T-helper 2 cell treated with Interferon-gamma antibody and Interleukin-4, amounts not matched to agents 100 ng/mL and 5 ng/mL, for 36 hours (primary cell): ENCODE results near the gene SPATA20. TPM values are rescaled to one million over a fixed set of nuclear protein-coding genes. Genes with fewer than 3 reads are reported as not detected.

ENCODE experiments used
- intact Hi-C: fragments of 100-400 bp; cut with micrococcal nuclease; formaldehyde crosslinking; loops from one replicate; pipeline ENCODE4 v1.15.1; 2023
- total RNA-seq: library from RNA; stranded (reverse); gene quantifications from 2 replicates; pipeline ENCODE4 v1.2.3, GENCODE V29; 2022

Gene SPATA20
- total RNA-seq, 1 donor from 2014 or later = 13.5 TPM

- intact Hi-C loops = loop anchor here (5.0 kb wide), 1 partner anchor 140 kb away; no protein-coding TSS in a partner anchor
Measured at GRCh38 chr17:50556803-50557202, 9.8 kb downstream of the SPATA20 start.

- intact Hi-C loops = loop anchor here (5.0 kb wide), 1 partner anchor 140 kb away; no protein-coding TSS in a partner anchor
Measured at GRCh38 chr17:50557630-50558029, 10.7 kb downstream of the SPATA20 start.

- intact Hi-C loops = loop anchor here (5.0 kb wide), 1 partner anchor 139 kb away; no protein-coding TSS in a partner anchor
Measured at GRCh38 chr17:50558091-50558490, 11.1 kb downstream of the SPATA20 start.

DNA sequence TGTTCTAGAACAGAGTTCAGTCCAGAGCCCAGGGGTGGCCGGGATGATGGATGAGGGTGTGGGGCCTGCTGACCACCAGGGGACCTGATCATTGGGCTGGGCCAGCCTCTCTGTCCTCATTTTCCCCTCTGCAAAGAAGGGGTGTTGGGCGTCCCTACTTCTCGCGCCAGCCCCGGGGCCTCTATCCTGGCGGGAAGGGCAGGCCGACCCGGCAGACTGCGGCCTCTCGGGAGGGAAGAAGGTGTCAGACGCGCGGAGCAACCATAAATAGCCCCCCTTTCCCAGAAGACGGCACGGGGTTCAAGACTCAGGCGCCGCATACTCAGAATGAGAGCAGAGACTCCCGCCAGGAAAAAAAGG is 11.6 kb downstream of the SPATA20 start:
- intact Hi-C loops = loop anchor here (5.0 kb wide), 1 partner anchor 139 kb away; no protein-coding TSS in a partner anchor

DNA sequence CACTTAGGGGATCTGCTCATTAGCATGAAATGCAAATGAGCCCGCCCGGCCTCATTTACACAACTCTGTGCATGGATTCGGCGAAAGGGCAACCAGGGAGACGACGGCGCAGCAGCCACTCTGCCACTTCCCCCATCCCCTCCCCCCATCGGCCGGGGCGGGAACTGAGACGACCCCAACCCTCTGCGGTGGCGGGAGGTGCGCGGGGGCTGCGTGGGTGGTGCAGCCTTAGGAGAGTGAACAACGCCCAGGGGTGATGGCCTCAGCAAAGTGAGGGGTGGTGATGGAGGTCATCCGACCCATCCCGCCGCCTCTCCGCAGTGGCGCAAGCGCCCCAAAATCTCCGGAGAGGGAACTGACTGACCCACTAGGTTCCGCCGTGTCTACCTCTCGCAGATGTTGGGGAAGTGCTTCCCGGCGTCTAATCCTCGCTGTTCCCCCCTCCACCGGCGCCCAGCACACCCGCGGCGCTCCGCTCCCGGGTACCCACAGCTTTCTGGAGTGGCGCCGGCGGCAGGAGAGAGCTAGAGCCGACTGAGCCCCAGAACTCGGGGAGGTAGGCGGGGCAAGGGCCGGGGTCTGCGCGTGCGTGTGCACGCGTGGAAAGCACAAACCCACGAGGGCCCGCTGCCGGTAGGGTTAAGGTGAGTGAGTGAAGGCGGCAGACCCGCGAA is 12.1 kb downstream of the SPATA20 start:
- intact Hi-C loops = loop anchor here (5.0 kb wide), 1 partner anchor 138 kb away; no protein-coding TSS in a partner anchor

- intact Hi-C loops = loop anchor here (2.0 to 5.0 kb wide), 2 partner anchors 13 to 138 kb away; partner anchors contain the start of gene SPATA20
Measured at GRCh38 chr17:50559674-50560184, 12.8 kb downstream of the SPATA20 start.

GRCh38 chr17:50560185-50560824 is 13.3 kb downstream of the SPATA20 start, which contains the start of gene CACNA1G:
CACNA1G (plus strand) TSS chr17:50560715; CDS start chr17:50561460, 745 bp downstream.
- intact Hi-C loops = loop anchor here (2.0 kb wide), 1 partner anchor 14 kb away; the partner anchor contains the start of gene SPATA20

GRCh38 chr17:50560931-50561745 is 14.2 kb downstream of the SPATA20 start:
- intact Hi-C loops = loop anchor here (2.0 kb wide), 1 partner anchor 14 kb away; the partner anchor contains the start of gene SPATA20

- intact Hi-C loops = loop anchor here (2.0 kb wide), 1 partner anchor 15 kb away; the partner anchor contains the start of gene SPATA20
Measured at GRCh38 chr17:50561746-50562141, 14.8 kb downstream of the SPATA20 start.

DNA sequence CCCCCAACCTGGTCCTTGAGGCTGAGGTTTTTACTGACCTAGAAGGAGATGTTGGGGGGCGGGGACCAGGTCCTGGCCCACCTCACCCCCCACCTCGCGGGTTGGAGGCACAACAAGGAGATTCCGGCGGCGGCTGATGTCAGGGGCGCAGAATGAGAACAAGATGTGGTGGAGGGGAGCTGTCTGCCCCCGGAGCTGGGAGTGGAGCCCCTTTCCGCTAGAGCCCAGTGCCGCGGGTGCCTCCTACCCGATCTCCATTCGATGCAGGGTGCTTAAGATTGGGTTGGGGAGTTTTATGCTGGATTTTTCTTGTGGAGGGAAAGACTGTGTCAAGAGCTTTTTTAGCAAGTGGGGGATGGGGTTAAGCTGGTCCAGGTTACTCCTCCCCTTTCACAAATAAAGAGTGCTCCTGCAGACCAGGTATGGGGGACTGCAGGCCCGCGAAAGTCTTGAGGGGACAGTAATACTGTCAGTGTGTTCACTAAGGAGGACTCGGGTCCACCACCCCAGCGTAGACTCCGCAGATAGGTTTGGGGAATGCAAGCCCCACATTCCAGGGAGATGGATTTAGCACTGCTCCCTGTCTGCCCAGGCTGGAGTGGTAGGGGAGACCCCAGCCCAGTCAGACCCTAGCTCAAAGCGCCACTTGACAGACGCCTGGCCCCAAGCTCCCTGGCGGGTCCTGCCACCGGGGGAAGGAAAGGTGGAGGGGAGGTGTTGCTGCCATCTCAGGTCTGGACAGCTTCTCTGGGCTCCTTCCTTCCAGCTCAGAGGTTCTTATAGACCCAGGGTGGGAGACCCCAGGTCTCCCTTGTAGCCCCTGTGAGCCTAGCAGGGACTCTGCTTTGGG is 15.5 kb downstream of the SPATA20 start:
- intact Hi-C loops = no loop called here

DNA sequence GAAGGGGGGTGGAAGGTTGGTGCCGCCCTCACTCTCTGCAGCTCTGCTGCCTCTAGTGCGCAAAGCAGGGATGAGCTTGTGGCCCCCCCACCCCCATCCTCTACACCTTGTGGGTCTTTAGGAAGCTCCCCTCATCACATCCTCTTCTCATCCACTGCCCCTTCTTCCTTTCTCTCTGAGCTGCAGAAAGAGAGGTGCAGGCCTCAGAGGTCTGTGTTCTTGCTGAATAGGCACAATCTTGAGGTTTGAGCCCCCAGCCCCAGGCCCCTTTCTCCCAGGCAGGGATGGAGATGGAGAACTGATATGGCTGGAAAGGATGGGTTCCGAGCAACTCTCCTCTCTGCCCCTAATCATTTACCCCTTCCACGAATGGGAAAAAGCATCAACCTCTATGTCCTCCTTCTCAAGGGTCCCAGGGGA is 16.1 kb downstream of the SPATA20 start:
- intact Hi-C loops = no loop called here

DNA sequence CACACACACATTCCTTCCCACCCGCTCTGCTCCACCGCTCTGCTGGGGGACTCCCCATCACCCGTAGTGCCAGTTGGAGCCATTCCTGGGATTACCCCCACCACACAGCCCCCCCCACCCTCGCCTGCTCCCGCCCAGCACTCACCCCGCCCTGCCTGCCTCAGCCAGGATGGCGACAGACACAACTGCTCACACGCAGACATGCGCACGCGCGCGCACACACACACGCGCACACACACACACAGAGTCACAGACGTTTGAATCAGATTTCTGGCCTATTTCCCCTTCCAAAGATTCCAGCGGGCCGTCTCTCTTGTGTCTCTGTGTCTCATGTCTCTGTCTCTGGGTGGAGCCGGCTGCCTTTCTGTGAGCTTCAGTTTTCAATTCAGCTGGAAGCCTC is 17.9 kb downstream of the SPATA20 start:
- intact Hi-C loops = no loop called here

DNA sequence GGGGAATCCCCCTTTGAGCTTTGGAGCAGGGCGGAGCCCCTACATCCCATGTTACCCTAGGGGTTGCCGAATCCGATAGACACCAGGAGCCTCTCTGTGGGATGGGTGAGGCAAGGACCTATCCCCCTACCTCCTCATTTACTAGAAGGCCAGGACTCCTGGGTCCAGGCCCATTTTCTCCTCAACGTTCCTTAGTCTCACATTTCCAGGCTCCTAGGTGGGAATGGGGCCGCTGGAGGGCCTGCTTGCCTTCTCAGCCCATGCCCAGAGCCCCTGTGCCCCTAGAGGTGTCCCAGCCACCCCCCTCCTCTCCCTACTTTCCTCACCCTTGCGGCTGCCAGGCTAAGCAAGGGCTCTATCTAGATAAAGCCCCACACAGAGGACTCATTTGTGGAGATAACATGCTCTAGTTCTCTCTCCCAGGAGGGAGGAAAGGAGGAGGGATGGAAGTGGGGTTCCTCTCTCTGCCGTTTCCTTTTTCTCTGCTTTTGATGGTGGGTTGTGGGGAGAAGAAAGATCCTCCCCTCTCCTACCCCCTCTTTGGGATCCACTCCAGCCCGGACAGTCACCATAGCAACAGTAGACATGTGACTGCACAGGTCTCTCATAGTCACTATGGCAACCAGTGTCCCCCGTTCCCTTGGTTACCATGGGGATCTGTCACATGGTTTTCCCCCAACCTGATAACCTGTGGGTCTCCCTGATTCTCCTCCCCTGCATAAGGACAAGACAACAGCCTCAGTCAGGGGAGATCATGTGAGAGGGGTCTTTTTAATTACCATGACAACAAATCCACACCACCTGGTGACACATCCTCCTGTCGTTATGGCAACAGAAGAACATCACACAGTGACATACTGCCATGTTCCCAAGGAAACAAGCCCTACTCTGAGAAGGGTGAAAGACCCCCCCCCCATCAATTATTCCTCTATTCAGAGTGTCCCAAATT is 18.7 kb downstream of the SPATA20 start:
- intact Hi-C loops = no loop called here

DNA sequence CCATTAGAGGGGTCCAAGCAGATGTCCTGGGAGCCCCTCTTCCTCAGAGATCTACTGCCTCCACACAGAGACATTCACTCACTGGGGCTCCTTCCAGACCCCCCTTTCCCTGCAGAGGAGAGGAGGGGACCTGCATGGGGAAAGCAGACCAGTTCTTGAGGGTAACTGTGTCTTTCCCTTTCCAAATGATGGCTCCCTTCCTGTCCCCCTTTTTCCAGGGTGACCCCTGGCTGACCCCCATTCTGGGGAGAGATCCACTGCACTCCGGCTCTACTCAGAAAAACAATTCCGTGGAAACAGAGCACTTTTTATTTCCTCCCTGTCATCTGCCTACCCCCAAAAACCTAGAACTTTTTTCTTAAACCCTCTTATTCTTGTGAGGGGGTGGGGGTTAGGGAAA is 19.9 kb downstream of the SPATA20 start:
- intact Hi-C loops = no loop called here

- intact Hi-C loops = no loop called here
Measured at GRCh38 chr17:50568659-50569058, 21.7 kb downstream of the SPATA20 start.

DNA sequence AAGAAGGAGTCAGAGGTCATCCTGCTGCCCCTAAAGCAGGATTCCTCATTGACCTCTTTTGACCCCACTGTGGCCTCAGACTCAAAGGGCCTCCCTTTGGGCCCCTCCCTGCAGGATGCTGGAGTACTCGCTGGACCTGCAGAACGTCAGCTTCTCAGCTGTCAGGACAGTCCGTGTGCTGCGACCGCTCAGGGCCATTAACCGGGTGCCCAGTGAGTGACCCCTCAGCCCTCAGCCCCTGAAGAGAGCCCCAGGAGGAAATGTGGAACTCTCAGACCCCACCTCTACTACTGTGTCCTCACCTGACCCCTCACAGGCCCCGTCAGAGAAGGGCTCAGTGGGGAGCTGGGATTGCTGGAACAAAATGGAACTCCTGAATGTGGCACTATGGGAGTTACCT is 22.6 kb downstream of the SPATA20 start:
- intact Hi-C loops = no loop called here

DNA sequence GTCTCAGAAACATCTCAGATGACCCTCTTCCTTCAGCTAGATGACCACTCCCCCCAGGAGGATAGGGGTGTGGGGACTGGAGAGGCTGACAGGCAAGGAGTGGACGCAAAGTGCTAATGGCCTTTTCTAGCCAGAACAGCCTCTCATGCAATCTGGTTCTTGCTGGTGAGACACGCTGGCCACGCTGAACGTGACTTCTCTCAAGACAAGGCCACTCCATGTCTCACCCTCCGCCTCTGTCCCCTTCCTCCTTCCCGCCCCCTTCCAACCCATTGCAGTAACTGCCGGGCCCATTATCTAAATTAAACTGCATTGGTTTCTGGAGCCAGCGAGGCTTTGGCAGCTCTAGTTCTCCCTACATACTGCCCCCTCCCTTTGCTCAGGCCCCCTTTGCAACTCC is 23.1 kb downstream of the SPATA20 start:
- intact Hi-C loops = no loop called here

- intact Hi-C loops = no loop called here
Measured at GRCh38 chr17:50570528-50570927, 23.6 kb downstream of the SPATA20 start.

GRCh38 chr17:50571681-50572080 is 24.7 kb downstream of the SPATA20 start:
- intact Hi-C loops = no loop called here
